G401 (cell line): Measurements from ENCODE around the gene GOLT1B. TPM values are rescaled to one million over a fixed set of nuclear protein-coding genes. Genes with fewer than 3 reads are reported as not detected.

Source experiments
- DNase-seq: peaks from one replicate; pipeline ENCODE4 v3.0.0-alpha.2; 2015; ENCODE audit warnings: low spot score
- in situ Hi-C: cut with HindIII; loops from 2 replicates; pipeline ENCODE4 v1.10.0; 2016; ENCODE audit warnings: low sequenced_read_pairs, mixed read lengths
- total RNA-seq: library from RNA; depleted of rRNA; stranded (reverse); fragments of >200 nt; shearing (Covaris generic); gene quantifications from 2 replicates; pipeline ENCODE4 v1.2.3, GENCODE V29; 2014; rRNA removed

The GOLT1B gene
- total RNA-seq, 1 experiment from 2014 or later: 21.4 TPM

DNA sequence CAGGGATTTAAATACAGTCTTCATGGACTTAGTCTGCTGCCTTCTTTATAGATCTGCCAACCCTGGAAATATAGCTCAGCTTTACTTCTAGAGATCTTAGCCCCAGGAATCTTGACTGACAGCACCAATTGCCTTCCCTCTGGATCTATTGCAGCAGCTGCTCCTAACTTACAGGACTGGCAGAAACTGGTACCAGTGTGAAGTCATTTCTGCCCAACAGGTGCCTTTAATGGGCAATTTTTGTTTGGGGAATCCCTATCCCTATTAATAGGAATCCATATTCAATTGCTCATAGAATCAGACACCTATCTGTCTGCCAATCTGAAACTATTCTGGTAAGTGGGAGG is 51.7 kb downstream of the GOLT1B start:
- no peak for DNase-seq
- in situ Hi-C loops: no loop called here

DNA sequence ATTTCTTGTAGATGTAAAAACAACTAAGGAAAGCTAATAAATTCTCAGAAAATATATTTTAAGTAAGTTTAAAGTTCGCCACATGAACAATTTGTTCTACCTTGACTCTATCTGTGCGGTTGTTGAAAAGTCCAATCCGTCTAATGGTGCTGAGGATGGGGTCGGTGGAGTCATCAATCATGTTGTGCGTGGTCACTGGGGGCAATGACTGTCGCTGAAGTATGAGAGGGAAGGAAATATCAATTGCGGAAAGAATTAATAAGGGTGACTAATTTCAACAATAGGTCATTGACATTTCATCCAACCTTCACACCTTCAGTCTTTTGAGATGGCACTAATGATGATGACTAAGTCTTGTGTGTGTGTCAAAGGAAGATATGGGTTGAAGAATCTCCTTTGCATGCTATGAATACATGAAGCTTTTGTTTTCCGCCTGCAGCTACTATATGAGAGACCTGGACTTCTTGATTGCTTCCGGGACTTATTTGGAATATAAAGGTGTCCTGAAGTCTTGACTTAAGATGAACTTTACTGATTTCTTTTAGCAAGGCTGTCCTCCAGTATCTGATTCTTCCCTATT is 56.6 kb downstream of the GOLT1B start:
- no peak for DNase-seq
- in situ Hi-C loops: no loop called here

DNA sequence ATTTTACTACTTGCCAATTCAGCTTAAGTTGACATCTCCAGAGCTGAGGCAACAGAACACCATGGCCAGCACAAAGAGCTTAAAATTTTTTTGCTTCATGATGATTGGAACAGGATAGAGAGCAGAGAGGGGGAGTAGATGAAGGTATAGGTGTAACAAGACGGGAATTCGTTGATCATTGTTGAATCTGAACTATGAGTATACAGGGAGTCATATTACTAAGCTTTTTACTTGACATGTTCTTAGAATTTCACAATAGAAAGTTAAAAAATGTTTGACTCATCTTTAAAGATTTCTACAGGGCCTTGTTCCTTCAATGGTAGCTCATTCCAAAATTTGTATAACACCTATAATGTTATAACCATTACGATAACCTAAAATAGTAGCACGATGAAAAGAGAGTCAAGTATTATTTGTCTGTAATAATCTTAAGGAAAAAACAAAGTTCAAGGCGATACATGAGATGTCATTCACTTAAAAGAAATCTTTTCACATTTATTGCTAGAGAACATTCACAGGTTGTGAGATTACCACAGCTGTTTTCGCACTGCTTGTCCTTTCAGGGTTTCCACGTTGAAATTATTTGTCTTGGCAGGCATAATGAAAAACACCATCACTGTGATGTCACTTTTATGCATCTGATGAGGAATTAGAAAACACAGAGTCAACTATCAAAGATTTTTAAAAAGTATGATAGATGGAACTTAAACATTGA is 58.4 kb downstream of the GOLT1B start:
- in situ Hi-C loops: no loop called here
- no peak for DNase-seq

DNA sequence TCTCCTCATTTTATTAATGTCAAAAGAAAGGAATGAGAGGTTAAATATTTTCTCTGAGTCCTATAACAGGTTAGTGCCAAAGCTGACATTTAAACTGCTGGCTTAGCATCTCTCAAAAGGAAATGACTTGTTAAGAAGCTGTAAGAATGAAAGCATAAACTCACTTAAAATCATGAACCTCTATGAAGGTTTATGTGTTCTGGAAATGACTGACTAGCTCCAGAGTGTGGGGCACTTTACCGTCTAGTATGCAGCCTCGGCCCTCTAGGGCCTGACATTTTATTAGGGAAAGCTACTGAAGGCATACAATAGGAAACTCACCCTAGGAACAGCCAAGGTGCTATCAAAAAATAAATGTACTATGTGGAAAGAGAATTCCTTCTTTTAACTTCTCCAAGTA is 59.6 kb downstream of the GOLT1B start:
- in situ Hi-C loops: no loop called here
- DNase-seq: no peak

DNA sequence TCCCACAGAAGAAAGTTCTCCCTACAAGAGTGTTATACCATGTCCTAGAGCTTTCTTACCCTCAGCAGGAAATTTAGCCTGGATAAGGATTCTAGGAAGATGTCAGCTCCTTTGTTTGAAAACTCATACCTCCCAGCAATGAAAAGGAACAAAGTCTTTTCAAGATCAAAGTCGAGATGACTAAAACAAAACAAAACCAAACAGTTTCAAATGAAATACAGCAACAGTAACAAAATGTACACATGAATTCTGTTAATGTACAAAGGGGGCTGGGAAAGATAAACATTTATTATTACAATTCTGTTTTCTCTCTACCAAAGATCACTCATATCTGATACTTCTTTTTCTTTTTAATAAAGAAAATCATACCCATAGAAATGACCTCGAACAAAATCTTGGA is 61.3 kb downstream of the GOLT1B start:
- in situ Hi-C loops: no loop called here
- no peak for DNase-seq

DNA sequence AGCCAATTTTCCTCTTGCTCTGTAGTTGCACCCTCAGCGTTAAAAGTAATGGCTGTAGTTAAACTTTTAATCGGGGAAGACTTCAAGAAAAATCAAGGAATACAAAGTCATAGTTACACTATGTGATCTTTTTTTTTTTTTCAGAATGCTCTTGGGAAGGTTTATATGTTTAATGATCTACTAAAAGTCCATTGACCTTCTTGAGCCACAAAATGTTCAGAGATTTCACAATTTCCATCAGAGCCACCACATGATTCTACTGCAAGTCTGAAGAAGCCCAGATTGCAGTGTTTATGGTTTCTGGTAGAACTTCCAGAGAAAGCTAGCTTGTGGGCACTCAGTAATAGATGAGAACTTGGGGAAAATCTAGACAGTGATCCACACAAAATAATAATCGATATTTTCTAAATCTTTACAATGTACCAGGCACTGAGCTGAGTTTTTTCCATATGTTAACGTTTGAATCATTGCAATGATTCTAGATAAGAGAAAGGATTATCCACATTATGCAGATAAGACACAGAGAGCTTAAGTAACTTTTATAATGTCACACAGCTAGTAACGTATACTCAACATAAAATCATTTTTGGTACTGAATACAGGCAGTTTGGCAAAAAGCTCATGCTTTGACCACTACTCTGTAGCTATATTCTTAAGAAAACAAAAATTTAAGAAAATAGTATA is 64.8 kb downstream of the GOLT1B start:
- no peak for DNase-seq
- in situ Hi-C loops: no loop called here

DNA sequence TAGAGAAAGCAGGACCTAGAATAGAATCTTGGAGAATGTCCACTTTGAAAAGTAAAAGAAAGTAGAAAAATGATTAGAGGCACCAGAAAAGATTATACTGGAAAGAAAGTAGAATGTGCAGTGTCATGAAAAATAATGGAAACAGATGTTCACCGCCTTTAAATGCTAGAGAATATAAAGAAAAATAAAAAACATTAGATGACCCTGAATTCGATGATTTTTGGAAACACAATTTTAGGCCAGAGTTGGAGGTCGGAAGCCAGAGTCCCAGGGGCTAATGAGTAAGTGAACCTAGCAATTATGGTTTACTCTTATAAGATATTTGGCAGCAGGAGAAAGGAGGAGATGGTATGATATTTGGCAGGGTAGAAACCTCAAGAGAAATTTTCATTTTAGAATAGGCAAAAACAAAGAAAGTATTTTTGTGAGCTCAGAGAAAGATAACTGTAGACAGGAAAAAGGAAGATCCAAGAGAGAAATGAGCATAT is 65.4 kb downstream of the GOLT1B start:
- in situ Hi-C loops: no loop called here
- no peak for DNase-seq

Other genes with a start within 250 kb of the GOLT1B start
- gene SLCO1A2, start 166.9 kb upstream of the GOLT1B start, total RNA-seq: not detected in 2 replicates
- gene IAPP, start 128.9 kb upstream of the GOLT1B start, total RNA-seq: not detected in 2 replicates
- 3.6 and 6.3 TPM in 2 replicates for gene PYROXD1, start 64.1 kb upstream of the GOLT1B start, total RNA-seq
- gene RECQL, start 154 bp upstream of the GOLT1B start, total RNA-seq: 42.0 and 65.5 TPM in 2 replicates
- gene SPX, start 24.5 kb downstream of the GOLT1B start, total RNA-seq: 0.47 and 4.2 TPM in 2 replicates
- gene GYS2, start 103.1 kb downstream of the GOLT1B start, total RNA-seq: not detected in 2 replicates
- 1,406 and 1,548 TPM in 2 replicates for gene LDHB, start 156.1 kb downstream of the GOLT1B start, total RNA-seq